ENCODE results near the gene C19orf12.

Gene C19orf12

GRCh38 chr19:29705706-29706105, 9.4 kb downstream of the C19orf12 start:
- no peak overlapping the region for H3K9ac ChIP-seq (ENCODE audit: low read length)
- H3K4me3 ChIP-seq (ENCODE audit: low read length): no peak overlapping the region
- TF ChIP-seq EZH2phosphoT487 (IDR thresholded peaks at IDR 0.05; ENCODE audit: low read length) (no peak), CTCF (IDR thresholded peaks at IDR 0.05; ENCODE audit: low read length) (no peak), EZH2 (optimal IDR thresholded peaks at IDR 0.05; ENCODE audit: low read depth, low read length) (no peak)
- H3F3A ChIP-seq (ENCODE audit: insufficient read depth, low read length): no peaks in the 10 kb centered on the region
- no peaks in the 10 kb centered on the region for H3K9me3 ChIP-seq (replicated peaks; ENCODE audit: insufficient read depth, low read length)
- H3K27ac ChIP-seq (ENCODE audit: low read length): no peak overlapping the region
- no peaks in the 10 kb centered on the region for H3K9me2 ChIP-seq (replicated peaks; ENCODE audit: insufficient read depth, low read length)
- no peak for DNase-seq
- H3K4me2 ChIP-seq (ENCODE audit: low read depth, low read length): no peak overlapping the region
- no peaks in the 10 kb centered on the region for H3K27me3 ChIP-seq (replicated peaks; ENCODE audit: insufficient read depth, low read length)
- H4K20me1 ChIP-seq (ENCODE audit: insufficient read depth, low read length): no peaks in the 10 kb centered on the region
- no peaks in the 10 kb centered on the region for H3K4me1 ChIP-seq (ENCODE audit: low read length)
- no peak overlapping the region for H2AFZ ChIP-seq (ENCODE audit: low read length)
- H3K36me3 ChIP-seq (replicated peaks; ENCODE audit: insufficient read depth, low read length): no peaks in the 10 kb centered on the region
- no peaks in the 10 kb centered on the region for H3K79me2 ChIP-seq (ENCODE audit: low read length)

GRCh38 chr19:29704562-29705558, 10.2 kb downstream of the C19orf12 start:
- no peaks in the 10 kb centered on the region for H3K4me1 ChIP-seq (ENCODE audit: low read length)
- no peaks in the 10 kb centered on the region for H3K36me3 ChIP-seq (replicated peaks; ENCODE audit: insufficient read depth, low read length)
- H4K20me1 ChIP-seq (ENCODE audit: insufficient read depth, low read length): no peaks in the 10 kb centered on the region
- no peak for DNase-seq
- no peak overlapping the region for H2AFZ ChIP-seq (ENCODE audit: low read length)
- H3K9me2 ChIP-seq (replicated peaks; ENCODE audit: insufficient read depth, low read length): no peaks in the 10 kb centered on the region
- H3K79me2 ChIP-seq (ENCODE audit: low read length): no peaks in the 10 kb centered on the region
- H3K27me3 ChIP-seq (replicated peaks; ENCODE audit: insufficient read depth, low read length): no peaks in the 10 kb centered on the region
- no peak overlapping the region for H3K4me2 ChIP-seq (ENCODE audit: low read depth, low read length)
- H3K4me3 ChIP-seq (ENCODE audit: low read length): no peak overlapping the region
- no peaks in the 10 kb centered on the region for H3F3A ChIP-seq (ENCODE audit: insufficient read depth, low read length)
- H3K9ac ChIP-seq (ENCODE audit: low read length): no peak overlapping the region
- TF ChIP-seq EZH2 (optimal IDR thresholded peaks at IDR 0.05; ENCODE audit: low read depth, low read length) (no peak), EZH2phosphoT487 (IDR thresholded peaks at IDR 0.05; ENCODE audit: low read length) (no peak), CTCF (IDR thresholded peaks at IDR 0.05; ENCODE audit: low read length) (no peak)
- H3K27ac ChIP-seq (ENCODE audit: low read length): no peak overlapping the region
- no peaks in the 10 kb centered on the region for H3K9me3 ChIP-seq (replicated peaks; ENCODE audit: insufficient read depth, low read length)

- no peaks in the 10 kb centered on the region for H3K9me3 ChIP-seq (replicated peaks; ENCODE audit: insufficient read depth, low read length)
- no peak overlapping the region for H3K4me3 ChIP-seq (ENCODE audit: low read length)
- H2AFZ ChIP-seq (ENCODE audit: low read length): no peak overlapping the region
- no peak for DNase-seq
- no peaks in the 10 kb centered on the region for H3K9me2 ChIP-seq (replicated peaks; ENCODE audit: insufficient read depth, low read length)
- H3K27ac ChIP-seq (ENCODE audit: low read length): no peak overlapping the region
- no peaks in the 10 kb centered on the region for H3K4me1 ChIP-seq (ENCODE audit: low read length)
- H3K79me2 ChIP-seq (ENCODE audit: low read length): no peaks in the 10 kb centered on the region
- no peaks in the 10 kb centered on the region for H3K36me3 ChIP-seq (replicated peaks; ENCODE audit: insufficient read depth, low read length)
- no peak for TF ChIP-seq CTCF (IDR thresholded peaks at IDR 0.05; ENCODE audit: low read length)
- no peak for TF ChIP-seq EZH2phosphoT487 (IDR thresholded peaks at IDR 0.05; ENCODE audit: low read length)
- H3K4me2 ChIP-seq (ENCODE audit: low read depth, low read length): no peak overlapping the region
- no peak overlapping the region for H3K9ac ChIP-seq (ENCODE audit: low read length)
- no peaks in the 10 kb centered on the region for H3K27me3 ChIP-seq (replicated peaks; ENCODE audit: insufficient read depth, low read length)
- no peaks in the 10 kb centered on the region for H4K20me1 ChIP-seq (ENCODE audit: insufficient read depth, low read length)
- no peaks in the 10 kb centered on the region for H3F3A ChIP-seq (ENCODE audit: insufficient read depth, low read length)
Measured at GRCh38 chr19:29702963-29703320, 12.1 kb downstream of the C19orf12 start.
